Suprapubic skin (tissue), 4 donors: ENCODE results near the gene OR10A4. TPM values are rescaled to one million over a fixed set of nuclear protein-coding genes. Genes with fewer than 3 reads are reported as not detected.

ENCODE experiments used
- DNase-seq, 2 donors: peaks; one replicate each; pipeline ENCODE4 v3.0.0-alpha.2; 2019; ENCODE audit warnings: low spot score in 2 of 2
- H3K27ac ChIP-seq: fragments of 200-600 bp; sonication (generic); one replicate; pipeline ENCODE4 v1.5.1; 2019
- H3K27me3 ChIP-seq: fragments of 200-600 bp; sonication (generic); one replicate; pipeline ENCODE4 v1.5.1; 2019
- H3K36me3 ChIP-seq: fragments of 200-600 bp; sonication (generic); one replicate; pipeline ENCODE4 v1.5.1; 2019
- H3K4me1 ChIP-seq: fragments of 200-600 bp; sonication (generic); one replicate; pipeline ENCODE4 v1.5.1; 2019
- H3K4me3 ChIP-seq: fragments of 200-600 bp; sonication (generic); one replicate; pipeline ENCODE4 v1.5.1; 2019; ENCODE audit warnings: mild to moderate bottlenecking
- H3K9me3 ChIP-seq: fragments of 200-600 bp; sonication (generic); one replicate; pipeline ENCODE4 v1.5.1; 2019
- CTCF ChIP-seq, 2 donors: fragments of 200-600 bp in 1 of 2; fragments of 450-650 bp in 1 of 2; sonication (generic) in 1 of 2; IDR thresholded peaks; one replicate each; pipeline ENCODE4 v1.5.1; 2016 to 2019; ENCODE audit warnings: antibody characterized with exemption in 2 of 2, mild to moderate bottlenecking in 1 of 2, moderate library complexity in 1 of 2
- EP300 ChIP-seq: sonication (generic); formaldehyde crosslinking; IDR thresholded peaks from one replicate; pipeline ENCODE4 v1.6.1; 2017; ENCODE audit warnings: antibody characterized with exemption
- POLR2A ChIP-seq, 2 donors: fragments of 450-650 bp; IDR thresholded peaks; one replicate each; pipeline ENCODE4 v1.6.1; 2017; ENCODE audit warnings: antibody characterized with exemption in 2 of 2, mild to moderate bottlenecking in 2 of 2, moderate library complexity in 2 of 2
- POLR2AphosphoS5 ChIP-seq, 3 donors: sonication (generic); formaldehyde crosslinking; IDR thresholded peaks; one replicate each; pipeline ENCODE4 v1.6.1; 2017; ENCODE audit warnings: antibody characterized with exemption in 3 of 3
- WGBS: methylation state at CpG from one replicate; pipeline ENCODE4 v1.1.5; 2018; 5-methylcytosine and 5-hydroxymethylcytosine counted together
- total RNA-seq, 4 donors: library from RNA; depleted of rRNA; stranded (reverse); fragments of >200 nt; gene quantifications; one replicate each; pipeline ENCODE4 v1.1.0, GENCODE V29; 2016

OR10A4 gene
- total RNA-seq, 4 donors from 2014 or later = not detected

DNA sequence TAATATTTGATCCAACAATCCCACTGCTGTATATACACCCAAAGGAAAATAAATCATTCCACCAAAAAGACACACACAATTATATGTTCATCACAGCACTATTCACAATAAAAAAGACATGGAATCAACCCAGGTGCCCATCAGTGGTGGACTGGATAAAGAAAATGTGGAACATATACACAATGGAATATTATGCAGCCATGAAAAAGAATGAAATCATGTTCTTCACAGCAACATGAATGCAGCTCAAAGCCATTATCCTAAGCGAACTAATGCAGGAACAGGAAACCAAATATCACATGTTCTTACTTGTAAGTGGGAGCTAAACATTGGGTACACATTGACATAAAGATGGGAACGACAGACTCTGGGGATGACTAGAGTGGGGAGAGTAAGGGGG, 43.3 kb downstream of the OR10A4 start:
- 38% methylated on average over 2 of the region's 2 CpGs for WGBS
- H3K9me3 ChIP-seq = no peaks in the 10 kb centered on the region
- H3K4me3 ChIP-seq = no peak overlapping the region
- DNase-seq = no peak
- no peaks in the 10 kb centered on the region for H3K27me3 ChIP-seq
- TF ChIP-seq POLR2AphosphoS5 (IDR thresholded peaks at IDR 0.05) (no peak), POLR2A (IDR thresholded peaks at IDR 0.05) (no peak), CTCF (IDR thresholded peaks at IDR 0.05) (no peak), EP300 (no peak)
- no peaks in the 10 kb centered on the region for H3K36me3 ChIP-seq
- H3K27ac ChIP-seq = no peak overlapping the region
- no peaks in the 10 kb centered on the region for H3K4me1 ChIP-seq

GRCh38 chr11:6920702-6921101, 44.3 kb downstream of the OR10A4 start, which contains the start of gene OR2D3:
TSS of gene OR2D3 (plus strand) at chr11:6921002. CDS start at chr11:6921002, 0 bp downstream.
- H3K27me3 ChIP-seq = no peaks in the 10 kb centered on the region
- H3K36me3 ChIP-seq = no peaks in the 10 kb centered on the region
- WGBS = 95% methylated on average over 1 of the region's 1 CpG
- H3K4me1 ChIP-seq = no peaks in the 10 kb centered on the region
- no peak for TF ChIP-seq POLR2A (IDR thresholded peaks at IDR 0.05)
- no peak for TF ChIP-seq EP300
- no peak for TF ChIP-seq CTCF (IDR thresholded peaks at IDR 0.05)
- no peak for TF ChIP-seq POLR2AphosphoS5 (IDR thresholded peaks at IDR 0.05)
- H3K4me3 ChIP-seq = no peak within 1 kb of the TSS
- no peak within 1 kb of the TSS for H3K27ac ChIP-seq
- no peaks in the 10 kb centered on the region for H3K9me3 ChIP-seq
- DNase-seq = no peak

DNA sequence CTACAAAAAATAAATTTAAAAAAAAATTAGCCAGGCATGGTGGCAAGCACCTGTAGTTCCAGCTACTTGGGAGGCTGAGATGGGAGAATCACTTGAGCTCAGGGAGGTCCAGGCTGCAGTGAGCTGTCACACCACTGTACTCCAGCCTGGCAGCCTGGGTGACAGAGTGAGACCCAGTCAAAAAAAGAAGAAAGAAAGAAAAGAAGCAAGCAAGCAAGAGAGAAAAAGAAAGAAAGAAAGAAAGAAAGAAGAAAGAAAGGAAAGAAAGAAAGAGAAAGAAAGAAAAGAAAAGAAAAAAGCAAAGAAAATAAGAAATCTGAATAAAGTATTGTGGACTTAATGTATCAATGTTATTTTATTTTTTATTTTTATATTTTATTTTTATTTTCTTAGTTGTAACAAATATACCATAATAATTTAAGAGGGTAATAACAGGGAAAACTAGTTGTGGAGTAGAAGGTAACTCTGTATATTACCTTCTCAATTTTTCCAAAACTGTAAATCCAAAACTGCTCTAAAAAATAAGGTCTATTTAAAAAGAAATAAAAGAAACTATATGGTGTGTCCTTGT, 48.7 kb downstream of the OR10A4 start:
- Histone ChIP-seq H3K36me3 (no peaks in the 10 kb centered on the region), H3K4me1 (peaks cover 10% of the 10 kb centered on the region), H3K9me3 (no peaks in the 10 kb centered on the region), H3K27ac (no peak overlapping the region), H3K4me3 (no peak overlapping the region), H3K27me3 (no peaks in the 10 kb centered on the region)
- TF ChIP-seq CTCF (IDR thresholded peaks at IDR 0.05) = no peak
- TF ChIP-seq POLR2A (IDR thresholded peaks at IDR 0.05) = no peak
- no peak for TF ChIP-seq EP300
- TF ChIP-seq POLR2AphosphoS5 (IDR thresholded peaks at IDR 0.05) = no peak
- DNase-seq = no peak

- 47% methylated on average over 2 of the region's 2 CpGs for WGBS
- Histone ChIP-seq H3K9me3 (no peaks in the 10 kb centered on the region), H3K4me1 (peaks cover 10% of the 10 kb centered on the region), H3K4me3 (peak overlapping the region; percentile 58), H3K27ac (no peak overlapping the region), H3K27me3 (no peaks in the 10 kb centered on the region), H3K36me3 (no peaks in the 10 kb centered on the region)
- no peak for DNase-seq
- TF ChIP-seq POLR2AphosphoS5 (IDR thresholded peaks at IDR 0.05) (no peak), POLR2A (IDR thresholded peaks at IDR 0.05) (no peak), CTCF (IDR thresholded peaks at IDR 0.05) (no peak), EP300 (no peak)
Measured at GRCh38 chr11:6925636-6926207, 49.3 kb downstream of the OR10A4 start.

GRCh38 chr11:6926208-6927029, 50.0 kb downstream of the OR10A4 start, which contains the start of gene ZNF215:
TSS of gene ZNF215 (plus strand) at chr11:6926426. CDS start at chr11:6932273, 5,847 bp downstream.
- no peak for TF ChIP-seq CTCF (IDR thresholded peaks at IDR 0.05)
- peak; percentile 78 to 84 for DNase-seq
- Histone ChIP-seq H3K4me3 (peak within 1 kb of the TSS; percentile 58), H3K36me3 (no peaks in the 10 kb centered on the region), H3K27me3 (no peaks in the 10 kb centered on the region), H3K4me1 (peaks cover 10% of the 10 kb centered on the region), H3K9me3 (no peaks in the 10 kb centered on the region), H3K27ac (no peak within 1 kb of the TSS)
- WGBS = under 1% methylated on average over 26 of the region's 61 CpGs
